Smooth muscle cell of the brain vasculature (primary cell): Measurements from ENCODE around the gene HOMER3.

ENCODE experiments used
- DNase-seq: peaks from one replicate; pipeline ENCODE4 v3.0.0-alpha.2; 2012; ENCODE audit warnings: low read depth, low spot score

Gene HOMER3

GRCh38 chr19:18940769-18941627 is at the start of gene HOMER3:
TSS of gene HOMER3 (minus strand) at chr19:18941217. CDS start at chr19:18938982, 2,235 bp downstream.
- no peak for DNase-seq

GRCh38 chr19:18990128-18990708 is 49.2 kb upstream of the HOMER3 start:
- DNase-seq, result no peak

GRCh38 chr19:18989316-18989715 is 48.3 kb upstream of the HOMER3 start:
- DNase-seq, result no peak

GRCh38 chr19:18987456-18987855 is 46.4 kb upstream of the HOMER3 start:
- DNase-seq, result no peak

- no peak for DNase-seq
Measured at GRCh38 chr19:18985257-18985656, 44.2 kb upstream of the HOMER3 start.

GRCh38 chr19:18984251-18984650 is 43.2 kb upstream of the HOMER3 start:
- no peak for DNase-seq

- DNase-seq, result no peak
Measured at GRCh38 chr19:18982669-18983068, 41.7 kb upstream of the HOMER3 start.

GRCh38 chr19:18980432-18981020 is 39.5 kb upstream of the HOMER3 start:
- no peak for DNase-seq

- no peak for DNase-seq
Measured at GRCh38 chr19:18978616-18979015, 37.6 kb upstream of the HOMER3 start.

GRCh38 chr19:18975869-18976268 is 34.9 kb upstream of the HOMER3 start:
- DNase-seq, result no peak

- no peak for DNase-seq
Measured at GRCh38 chr19:18975011-18975410, 34.0 kb upstream of the HOMER3 start.

GRCh38 chr19:18972851-18973250 is 31.8 kb upstream of the HOMER3 start:
- DNase-seq, result no peak

GRCh38 chr19:18972301-18972811 is 31.3 kb upstream of the HOMER3 start:
- DNase-seq, result no peak

- no peak for DNase-seq
Measured at GRCh38 chr19:18969931-18970659, 29.1 kb upstream of the HOMER3 start.

GRCh38 chr19:18967358-18968146 is 26.5 kb upstream of the HOMER3 start:
- no peak for DNase-seq

- no peak for DNase-seq
Measured at GRCh38 chr19:18966307-18966706, 25.3 kb upstream of the HOMER3 start.

- no peak for DNase-seq
Measured at GRCh38 chr19:18964121-18964520, 23.1 kb upstream of the HOMER3 start.

GRCh38 chr19:18961767-18962620 is 21.0 kb upstream of the HOMER3 start:
- DNase-seq, result no peak

GRCh38 chr19:18960370-18960769 is 19.4 kb upstream of the HOMER3 start:
- DNase-seq, result no peak

GRCh38 chr19:18955042-18955441 is 14.0 kb upstream of the HOMER3 start:
- no peak for DNase-seq
